DOHH2 (cell line): ENCODE results near the gene RAD51C.
"Not testable (repeated sequence)": the region's sequence is repeated elsewhere in the genome, so short reads cannot be mapped to it uniquely, and the experiment has no call there.

ENCODE experiments used
- H3F3A ChIP-seq: fragments of 200-600 bp; sonication (generic), shearing (Covaris generic); 2 replicates; pipeline ENCODE4 v1.6.0; 2016; ENCODE audit warnings: antibody characterized with exemption, mild to moderate bottlenecking; ENCODE audit not compliant: control insufficient read depth, insufficient read depth
- H3K27ac ChIP-seq: fragments of 200-600 bp; sonication (generic); 2 replicates; pipeline ENCODE4 v1.5.1; 2014; ENCODE audit warnings: low read depth, mild to moderate bottlenecking, low read length, moderate library complexity
- H3K27me3 ChIP-seq: fragments of 200-600 bp; sonication (generic); 2 replicates; pipeline ENCODE4 v1.6.1; 2014; ENCODE audit warnings: mild to moderate bottlenecking, low read length, mixed read lengths; ENCODE audit not compliant: control insufficient read depth
- H3K36me3 ChIP-seq: fragments of 200-600 bp; sonication (generic); 2 replicates; pipeline ENCODE4 v1.6.1; 2014; ENCODE audit warnings: mild to moderate bottlenecking, low read length, moderate library complexity, mixed read lengths; ENCODE audit not compliant: control insufficient read depth
- H3K4me1 ChIP-seq: fragments of 200-600 bp; sonication (generic); 2 replicates; pipeline ENCODE4 v1.6.1; 2014; ENCODE audit warnings: mild to moderate bottlenecking, low read length, mixed read lengths; ENCODE audit not compliant: control insufficient read depth
- H3K4me2 ChIP-seq: fragments of 200-600 bp; sonication (generic); 2 replicates; pipeline ENCODE4 v1.6.0; 2014; ENCODE audit warnings: mild to moderate bottlenecking, low read length, moderate library complexity
- H3K4me3 ChIP-seq: fragments of 200-600 bp; sonication (generic); 2 replicates; pipeline ENCODE4 v1.5.1; 2014; ENCODE audit warnings: mild to moderate bottlenecking, low read length, mixed read lengths
- H3K79me2 ChIP-seq: fragments of 200-600 bp; sonication (generic); 2 replicates; pipeline ENCODE4 v1.6.1; 2014; ENCODE audit warnings: mild to moderate bottlenecking, low read length, mixed read lengths; ENCODE audit not compliant: control insufficient read depth
- H3K9me2 ChIP-seq: fragments of 200-600 bp; sonication (generic); replicated peaks from 2 replicates; pipeline ENCODE4 v1.6.1; 2014; ENCODE audit warnings: mild to moderate bottlenecking, low read length, mixed read lengths; ENCODE audit not compliant: control insufficient read depth
- H3K9me3 ChIP-seq: fragments of 200-600 bp; sonication (generic); 2 replicates; pipeline ENCODE4 v1.6.1; 2014; ENCODE audit warnings: antibody characterized with exemption, low read length, mixed read lengths; ENCODE audit not compliant: control insufficient read depth, insufficient read depth
- H4K20me1 ChIP-seq: fragments of 200-600 bp; sonication (generic); 2 replicates; pipeline ENCODE4 v1.6.0; 2014; ENCODE audit warnings: low read depth, mild to moderate bottlenecking, antibody characterized with exemption, low read length, moderate library complexity; ENCODE audit not compliant: control insufficient read depth, insufficient read depth
- EZH2phosphoT487 ChIP-seq: fragments of 200-600 bp; sonication (generic); IDR thresholded peaks from 2 replicates; pipeline ENCODE4 v1.6.1; 2017; ENCODE audit warnings: borderline replicate concordance, mild to moderate bottlenecking, antibody characterized with exemption, low read length, moderate library complexity, mixed read lengths
- TF ChIP-seq, protein P1 (sequence below): fragments of 200-600 bp; sonication (generic); IDR thresholded peaks from one replicate; pipeline ENCODE4 v1.5.1; 2014; ENCODE audit warnings: antibody characterized with exemption, mild to moderate bottlenecking, low read depth, low read length; ENCODE audit not compliant: poor library complexity, severe bottlenecking

The RAD51C gene

DNA sequence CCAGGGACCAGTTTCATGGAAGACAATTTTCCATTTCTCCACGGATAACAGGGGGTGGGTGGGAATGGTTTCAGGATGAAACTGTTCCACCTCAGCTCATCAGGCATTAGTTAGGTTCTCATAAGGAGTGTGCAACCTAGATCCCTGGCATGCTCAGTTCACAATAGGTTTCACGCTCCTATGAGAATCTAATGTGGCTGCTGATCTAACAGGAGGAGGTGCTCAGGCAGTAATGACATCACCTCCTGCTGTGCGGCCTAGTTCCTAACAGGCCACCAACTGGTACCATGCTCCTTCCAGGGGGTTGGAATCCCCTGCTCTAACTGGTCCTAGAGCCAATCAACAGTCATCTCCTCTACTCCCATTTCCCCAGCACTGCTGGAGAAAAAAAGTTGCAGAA is 20.4 kb upstream of the RAD51C start:
- Histone ChIP-seq H3K79me2 (no peaks in the 10 kb centered on the region), H3K4me2 (no peak overlapping the region), H4K20me1 (no peaks in the 10 kb centered on the region), H3F3A (0 out of 2 replicates have a peak, but pooled peaks cover 5% of the 10 kb centered on the region), H3K27me3 (peaks cover 12% of the 10 kb centered on the region), H3K4me3 (no peak overlapping the region), H3K27ac (no peak overlapping the region), H3K36me3 (no peaks in the 10 kb centered on the region), H3K9me3 (no peaks in the 10 kb centered on the region), H3K4me1 (peaks cover 3% of the 10 kb centered on the region), H3K9me2 (no peaks in the 10 kb centered on the region)
- TF ChIP-seq EZH2phosphoT487: no peak
- TF ChIP-seq, protein P1, sequence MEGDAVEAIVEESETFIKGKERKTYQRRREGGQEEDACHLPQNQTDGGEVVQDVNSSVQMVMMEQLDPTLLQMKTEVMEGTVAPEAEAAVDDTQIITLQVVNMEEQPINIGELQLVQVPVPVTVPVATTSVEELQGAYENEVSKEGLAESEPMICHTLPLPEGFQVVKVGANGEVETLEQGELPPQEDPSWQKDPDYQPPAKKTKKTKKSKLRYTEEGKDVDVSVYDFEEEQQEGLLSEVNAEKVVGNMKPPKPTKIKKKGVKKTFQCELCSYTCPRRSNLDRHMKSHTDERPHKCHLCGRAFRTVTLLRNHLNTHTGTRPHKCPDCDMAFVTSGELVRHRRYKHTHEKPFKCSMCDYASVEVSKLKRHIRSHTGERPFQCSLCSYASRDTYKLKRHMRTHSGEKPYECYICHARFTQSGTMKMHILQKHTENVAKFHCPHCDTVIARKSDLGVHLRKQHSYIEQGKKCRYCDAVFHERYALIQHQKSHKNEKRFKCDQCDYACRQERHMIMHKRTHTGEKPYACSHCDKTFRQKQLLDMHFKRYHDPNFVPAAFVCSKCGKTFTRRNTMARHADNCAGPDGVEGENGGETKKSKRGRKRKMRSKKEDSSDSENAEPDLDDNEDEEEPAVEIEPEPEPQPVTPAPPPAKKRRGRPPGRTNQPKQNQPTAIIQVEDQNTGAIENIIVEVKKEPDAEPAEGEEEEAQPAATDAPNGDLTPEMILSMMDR: no peak

DNA sequence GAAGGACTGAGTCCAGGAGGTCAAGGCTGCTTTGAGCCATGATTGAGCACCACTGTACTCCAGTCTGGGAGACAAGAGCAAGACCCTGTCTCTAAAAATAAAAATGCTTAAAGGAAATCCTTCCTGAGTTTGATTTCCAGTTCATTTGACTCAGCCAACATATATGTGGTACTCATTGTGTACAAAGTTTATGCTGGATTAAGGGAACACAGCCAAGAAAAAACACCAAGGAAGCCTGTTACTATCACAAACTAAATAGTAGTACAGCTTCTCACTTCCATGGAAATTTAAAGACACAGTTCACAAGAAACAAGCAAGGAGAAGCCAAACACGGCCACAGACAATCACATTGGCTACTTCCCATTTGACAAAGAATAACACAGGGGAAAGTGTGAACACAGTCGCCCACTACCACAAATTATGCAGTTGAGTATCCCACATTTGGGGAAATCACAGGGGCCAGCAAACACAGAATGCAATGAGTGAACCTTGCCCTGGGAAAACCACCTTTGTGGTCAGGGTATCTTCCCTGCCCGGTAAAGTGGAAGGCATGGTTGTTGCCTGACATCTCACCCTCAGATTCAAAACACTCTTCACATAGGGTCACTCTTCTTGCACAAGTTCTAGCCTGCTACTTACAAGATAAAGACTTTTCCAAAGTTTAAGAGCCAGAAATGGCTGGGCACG is 15.1 kb upstream of the RAD51C start:
- H3K27ac ChIP-seq: no peak overlapping the region
- H3K36me3 ChIP-seq: no peaks in the 10 kb centered on the region
- no peaks in the 10 kb centered on the region for H3K9me2 ChIP-seq
- H3K4me1 ChIP-seq: peaks cover 29% of the 10 kb centered on the region
- H3K4me2 ChIP-seq: no peak overlapping the region
- no peak for TF ChIP-seq EZH2phosphoT487
- TF ChIP-seq, protein P1: no peak
- no peak overlapping the region for H3K4me3 ChIP-seq
- H3F3A ChIP-seq: peaks cover 13% of the 10 kb centered on the region
- no peaks in the 10 kb centered on the region for H3K27me3 ChIP-seq
- no peaks in the 10 kb centered on the region for H3K9me3 ChIP-seq
- H3K79me2 ChIP-seq: no peaks in the 10 kb centered on the region
- H4K20me1 ChIP-seq: no peaks in the 10 kb centered on the region

DNA sequence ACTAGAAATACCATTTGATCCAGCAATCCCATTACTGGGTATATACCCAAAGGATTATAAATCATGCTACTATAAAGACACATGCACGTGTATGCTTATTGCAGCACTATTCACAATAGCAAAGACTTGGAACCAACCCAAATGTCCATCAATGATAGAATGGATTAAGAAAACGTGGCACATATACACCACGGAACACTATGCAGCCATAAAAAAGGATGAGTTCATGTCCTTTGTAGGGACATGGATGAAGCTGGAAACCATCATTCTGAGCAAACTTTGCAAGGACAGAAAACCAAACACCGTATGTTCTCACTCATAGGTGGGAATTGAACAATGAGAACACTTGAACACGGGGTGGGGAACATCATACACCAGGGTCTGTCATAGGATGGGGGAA is 14.1 kb upstream of the RAD51C start:
- not testable (repeated sequence) for H3K9me2 ChIP-seq, H3K36me3 ChIP-seq, H3K27ac ChIP-seq, H3K27me3 ChIP-seq, H4K20me1 ChIP-seq, H3K9me3 ChIP-seq, H3K4me3 ChIP-seq, H3K79me2 ChIP-seq, H3K4me2 ChIP-seq
- peaks cover 29% of the 10 kb centered on the region for H3K4me1 ChIP-seq
- H3F3A ChIP-seq: peaks cover 13% of the 10 kb centered on the region

DNA sequence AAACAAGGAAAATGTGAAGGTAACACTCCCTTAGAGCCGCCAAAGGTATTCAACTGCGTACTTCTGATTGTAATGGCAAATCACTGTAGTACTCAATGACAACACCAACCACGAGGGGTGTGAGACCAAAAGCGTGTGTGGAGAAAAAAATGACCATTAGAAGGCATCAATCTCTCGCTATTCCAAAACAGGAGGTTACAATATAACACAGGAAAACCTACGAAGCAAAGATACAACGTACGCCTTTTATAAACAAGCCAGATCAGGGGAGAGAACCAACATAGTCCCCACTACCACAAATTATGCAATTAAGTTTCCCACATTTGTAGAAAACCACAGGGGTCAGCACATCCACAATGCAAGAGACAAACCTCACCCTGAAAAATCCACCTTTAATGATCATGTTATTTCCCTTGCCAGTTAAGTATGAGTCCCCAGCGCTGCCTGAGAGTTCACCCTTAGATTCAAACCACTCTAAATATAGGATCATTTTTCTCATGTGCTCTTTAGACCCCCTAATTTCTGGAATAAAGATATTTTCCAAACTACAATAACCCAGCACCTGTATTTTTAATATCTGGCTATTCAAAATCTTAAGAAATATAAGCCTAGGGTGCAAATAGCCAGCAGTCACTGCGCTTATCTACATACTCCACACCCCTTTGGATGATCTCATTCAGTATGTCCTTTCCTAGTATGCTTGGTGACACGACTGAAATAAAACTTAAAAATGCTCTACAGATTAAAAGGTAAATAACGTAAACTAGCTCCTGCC is 13.0 kb upstream of the RAD51C start:
- H3K4me3 ChIP-seq: peak overlapping the region; percentile 41
- H4K20me1 ChIP-seq: no peaks in the 10 kb centered on the region
- H3K4me1 ChIP-seq: peaks cover 29% of the 10 kb centered on the region
- no peak for TF ChIP-seq EZH2phosphoT487
- TF ChIP-seq, protein P1: peak; percentile 23
- H3K36me3 ChIP-seq: no peaks in the 10 kb centered on the region
- peaks cover 13% of the 10 kb centered on the region for H3F3A ChIP-seq
- no peaks in the 10 kb centered on the region for H3K9me2 ChIP-seq
- H3K4me2 ChIP-seq: peak overlapping the region; percentile 52
- no peaks in the 10 kb centered on the region for H3K9me3 ChIP-seq
- no peaks in the 10 kb centered on the region for H3K27me3 ChIP-seq
- H3K79me2 ChIP-seq: no peaks in the 10 kb centered on the region
- peak overlapping the region; percentile 45 for H3K27ac ChIP-seq
